ENCODE data around the gene ABI1.

DNA sequence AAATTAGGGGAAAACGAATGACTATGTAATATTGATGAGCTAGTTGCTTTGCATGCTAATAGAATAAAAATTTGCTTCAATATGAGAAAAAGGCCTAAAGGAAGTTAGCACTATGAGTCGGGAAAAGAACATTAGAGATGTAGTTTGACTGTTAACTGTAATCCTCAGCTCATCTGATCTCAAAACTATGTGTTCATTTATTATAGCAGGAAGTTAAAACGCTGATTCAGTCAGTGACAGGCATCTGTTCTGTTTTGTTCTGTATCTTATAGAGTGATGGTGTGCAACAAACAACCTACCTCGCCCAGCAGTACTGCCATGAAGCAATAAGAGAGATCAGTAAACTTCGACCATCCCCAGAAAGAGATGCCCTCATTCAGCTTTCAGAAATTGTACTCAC, 114.7 kb downstream of the ABI1 start:
- TF ChIP-seq HCFC1 (IDR thresholded peaks at IDR 0.05; ENCODE audit: low read depth, low read length) (no peak), RAD21 (CRISPR knock-in tag; conservative IDR thresholded peaks at IDR 0.05 in 1 of 2, IDR thresholded peaks at IDR 0.05 in 1 of 2) (no peak), CTCF (IDR thresholded peaks at IDR 0.05 in 2 of 3, conservative IDR thresholded peaks at IDR 0.05 in 1 of 3; ENCODE audit: insufficient read depth in 2 of 3, low read depth in 1 of 3, low read length in 3 of 3) (no peak)
- TF ChIP-seq, protein P1, sequence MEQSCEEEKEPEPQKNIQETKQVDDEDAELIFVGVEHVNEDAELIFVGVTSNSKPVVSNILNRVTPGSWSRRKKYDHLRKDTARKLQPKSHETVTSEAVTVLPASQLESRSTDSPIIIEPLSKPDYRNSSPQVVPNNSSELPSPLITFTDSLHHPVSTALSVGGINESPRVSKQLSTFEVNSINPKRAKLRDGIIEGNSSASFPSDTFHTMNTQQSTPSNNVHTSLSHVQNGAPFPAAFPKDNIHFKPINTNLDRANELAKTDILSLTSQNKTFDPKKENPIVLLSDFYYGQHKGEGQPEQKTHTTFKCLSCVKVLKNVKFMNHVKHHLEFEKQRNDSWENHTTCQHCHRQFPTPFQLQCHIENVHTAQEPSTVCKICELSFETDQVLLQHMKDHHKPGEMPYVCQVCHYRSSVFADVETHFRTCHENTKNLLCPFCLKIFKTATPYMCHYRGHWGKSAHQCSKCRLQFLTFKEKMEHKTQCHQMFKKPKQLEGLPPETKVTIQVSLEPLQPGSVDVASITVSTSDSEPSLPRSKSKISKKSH (CRISPR knock-in tag; IDR thresholded peaks at IDR 0.05), result no peak
